ENCODE results near the gene IGSF3. TPM values are rescaled to one million over a fixed set of nuclear protein-coding genes. Genes with fewer than 3 reads are reported as not detected.

IGSF3 gene
- total RNA-seq: 0.48 TPM

DNA sequence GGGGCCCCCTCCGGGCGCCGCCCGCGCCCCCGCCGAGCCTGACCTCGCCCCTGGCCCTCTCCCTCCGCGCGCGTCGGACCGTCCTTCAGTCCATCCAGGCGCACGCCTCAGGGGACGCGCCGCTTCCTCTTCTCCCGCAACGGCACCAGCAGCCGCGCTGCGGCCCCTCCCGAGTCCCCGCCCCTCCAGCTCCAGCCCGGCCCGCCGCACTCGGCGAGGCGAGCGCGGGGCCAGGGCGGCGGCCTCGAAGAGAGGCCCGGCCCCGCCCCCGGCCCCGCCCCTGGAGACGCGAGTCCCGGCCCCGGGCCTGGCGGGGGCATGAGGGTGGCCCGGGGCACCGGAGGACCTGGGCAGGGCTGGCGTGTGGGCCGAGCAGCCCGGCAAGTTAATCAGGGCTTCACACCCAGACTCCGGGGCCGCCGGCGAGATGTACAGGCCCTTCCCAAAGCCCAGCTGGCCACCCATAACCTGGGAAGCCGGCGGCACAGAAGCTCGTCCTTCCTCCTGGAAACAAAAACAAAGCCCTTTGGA is at the start of gene IGSF3:
TSS of gene IGSF3 (minus strand) at position 159 of the 531 bp plus-strand sequence. CDS start 1,407 bp downstream, outside the sequence.
- ATAC-seq (peak; percentile 95), DNase-seq (ENCODE audit: low spot score) (peak; percentile 62)

DNA sequence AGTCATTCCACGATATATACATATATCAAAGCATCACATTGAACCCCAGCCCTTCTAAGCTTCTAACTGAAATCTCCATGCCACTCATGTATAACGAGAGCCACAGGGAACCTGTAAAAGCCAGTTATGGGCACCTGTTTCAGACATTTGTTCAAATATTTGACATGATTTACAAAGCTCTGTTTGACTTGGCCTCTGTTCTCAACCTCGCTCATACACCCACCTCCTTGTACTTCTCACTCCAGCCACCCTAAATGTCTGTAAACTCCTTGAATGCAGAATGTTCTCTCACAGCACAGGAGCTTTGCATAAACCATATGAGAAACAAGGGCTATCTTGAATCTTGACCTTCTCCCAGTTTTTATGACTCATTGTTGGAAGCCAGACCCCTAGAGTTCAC is 49.8 kb upstream of the IGSF3 start:
- ATAC-seq: no peak
- no peak for DNase-seq (ENCODE audit: low spot score)

DNA sequence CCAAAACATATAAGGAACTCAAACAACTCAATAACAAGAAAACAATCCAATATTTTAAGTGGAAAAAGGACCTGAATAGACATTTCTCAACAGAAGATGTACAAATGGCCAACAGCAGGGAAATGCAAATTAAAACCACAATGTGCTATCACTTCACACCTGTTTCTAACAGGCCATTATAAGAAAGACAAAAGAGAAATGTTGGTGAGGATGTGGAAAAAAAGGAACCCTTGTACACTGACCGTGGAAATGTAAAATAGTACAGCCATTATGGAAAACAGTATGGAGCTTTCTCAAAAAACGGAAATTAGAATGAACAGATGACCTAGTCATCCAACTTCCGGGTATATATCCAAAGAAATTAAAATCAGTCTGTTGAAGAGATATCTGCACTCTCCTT is 48.9 kb upstream of the IGSF3 start:
- ATAC-seq: no peak
- no peak for DNase-seq (ENCODE audit: low spot score)

DNA sequence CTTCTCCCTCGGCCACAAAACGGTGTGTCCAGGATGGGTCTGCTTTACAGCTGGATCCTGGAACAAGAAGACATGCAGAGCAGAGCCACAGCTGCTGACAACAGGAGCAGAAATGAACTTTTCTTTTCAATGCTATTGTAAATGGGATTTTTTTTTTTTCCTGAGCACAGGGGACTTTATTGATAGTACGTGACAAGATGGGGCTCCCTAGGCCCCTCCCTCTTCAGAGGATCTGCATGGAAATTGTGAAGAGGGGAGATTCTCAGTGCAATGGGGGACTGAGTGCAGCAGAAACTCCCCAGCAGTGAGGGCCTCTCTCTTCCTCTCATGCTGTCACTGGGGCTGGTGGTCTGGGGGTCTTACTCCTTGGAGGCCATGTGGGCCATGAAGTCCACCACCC is 45.9 kb upstream of the IGSF3 start:
- DNase-seq (ENCODE audit: low spot score) (no peak), ATAC-seq (no peak)

DNA sequence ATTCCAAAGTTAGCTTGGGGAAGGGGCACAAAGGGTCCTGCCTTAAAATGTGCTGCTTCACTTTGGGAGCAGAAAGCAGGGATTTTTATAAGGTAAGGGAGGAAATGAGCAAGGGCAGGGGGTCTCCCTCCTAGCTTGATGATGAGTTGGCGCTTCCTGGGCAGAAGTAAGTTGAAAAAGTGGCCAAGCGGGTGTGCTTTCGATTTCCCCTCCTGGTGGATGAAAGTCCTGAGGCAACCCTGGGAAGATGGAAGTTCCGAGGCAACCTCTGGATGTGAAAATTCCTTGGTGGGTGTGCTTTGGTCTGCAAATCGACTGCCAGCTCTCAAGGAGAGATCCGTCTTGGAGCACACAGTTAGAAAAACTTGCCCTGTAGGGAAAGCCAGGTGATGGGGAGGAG is 45.0 kb upstream of the IGSF3 start:
- ATAC-seq: no peak
- no peak for DNase-seq (ENCODE audit: low spot score)

DNA sequence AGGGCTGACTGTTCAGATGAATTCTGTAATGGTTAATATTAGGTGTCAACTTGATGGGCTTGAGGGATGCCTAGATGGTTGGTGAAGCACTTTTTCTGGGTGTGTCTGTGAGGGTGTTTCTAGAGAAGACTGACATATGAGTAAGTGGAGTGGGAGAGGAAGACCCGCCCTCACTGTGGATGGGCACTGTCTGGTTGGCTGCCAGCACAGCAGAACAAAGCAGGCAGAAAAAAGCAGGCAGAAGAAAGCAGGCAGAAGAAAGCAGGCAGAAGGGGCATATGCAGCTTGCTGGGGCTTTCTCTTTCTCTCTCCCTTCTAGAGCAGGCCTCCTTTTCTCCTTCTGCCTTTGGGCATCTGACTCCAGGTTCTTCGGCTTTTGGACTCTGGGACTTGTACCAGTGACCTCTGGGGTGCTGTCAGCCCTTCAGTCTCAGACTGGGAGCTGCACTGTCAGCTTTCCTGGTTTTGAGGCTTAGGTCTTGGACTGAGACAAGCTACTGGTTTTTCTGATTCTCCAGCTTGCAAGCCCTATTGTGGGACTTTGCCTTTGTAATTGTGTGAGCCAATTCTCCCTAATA is 43.8 kb upstream of the IGSF3 start:
- DNase-seq (ENCODE audit: low spot score): no peak
- ATAC-seq: no peak

DNA sequence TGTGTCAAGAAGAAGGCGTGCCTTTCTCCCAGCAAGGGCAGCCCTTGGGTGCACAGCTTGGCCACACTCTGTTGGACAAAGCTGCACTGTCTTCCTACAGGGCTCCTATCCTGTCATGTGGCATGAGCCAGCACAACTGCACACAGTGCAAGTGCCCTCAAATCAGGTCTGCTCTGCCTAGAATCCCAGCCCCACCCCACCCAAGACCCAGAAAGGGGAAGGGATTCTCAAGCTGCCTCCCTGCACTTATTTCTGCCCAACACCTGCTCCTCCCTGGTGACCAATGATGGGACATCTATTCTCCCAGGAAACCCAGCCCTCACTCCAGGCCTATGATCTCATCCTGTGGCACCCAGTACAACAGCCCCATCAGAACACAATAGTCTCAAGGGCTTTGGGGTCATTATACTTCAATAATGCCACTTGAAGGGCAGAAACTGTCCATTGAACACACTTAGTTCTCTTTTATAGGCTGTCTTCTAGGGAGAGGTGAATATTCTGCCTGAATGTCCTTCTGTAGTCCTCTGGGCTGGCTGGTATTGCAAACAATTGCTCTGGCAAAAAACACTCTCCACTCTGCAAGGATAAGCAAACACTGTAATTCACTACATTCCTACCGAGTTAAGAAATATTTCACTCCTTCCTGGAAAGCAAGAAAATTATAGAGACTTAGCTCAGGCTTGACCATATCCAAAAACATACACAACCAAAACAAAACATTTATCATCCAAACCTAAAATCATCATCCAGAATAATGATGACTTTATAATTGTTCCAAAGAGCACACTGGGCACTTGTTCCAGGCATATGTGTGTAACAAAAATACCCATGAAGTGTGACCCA is 43.1 kb upstream of the IGSF3 start:
- no peak for DNase-seq (ENCODE audit: low spot score)
- no peak for ATAC-seq

DNA sequence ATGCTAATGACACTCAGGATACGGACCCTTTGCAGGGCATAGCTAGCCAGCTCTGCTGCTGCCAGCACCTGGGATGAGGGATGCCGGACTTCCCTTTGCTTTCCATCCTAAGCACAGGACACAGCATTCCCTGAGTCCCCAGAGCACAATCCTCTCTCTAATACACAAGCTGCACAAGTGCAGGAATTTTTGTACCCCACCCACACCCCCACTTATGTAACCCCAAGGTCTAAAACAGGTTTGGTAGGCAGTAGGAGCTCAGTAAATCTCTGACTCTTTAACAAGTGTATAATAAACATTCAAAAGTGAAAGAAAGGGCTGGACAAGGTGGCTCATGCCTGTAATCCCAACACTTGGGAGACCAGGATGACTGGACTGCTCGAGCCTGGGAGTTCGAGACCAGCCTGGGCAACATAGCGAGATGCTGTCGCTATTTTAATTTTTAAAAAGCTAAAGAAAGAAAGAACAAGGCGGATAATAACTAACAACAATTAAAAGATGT is 42.2 kb upstream of the IGSF3 start:
- DNase-seq (ENCODE audit: low spot score) (no peak), ATAC-seq (no peak)

DNA sequence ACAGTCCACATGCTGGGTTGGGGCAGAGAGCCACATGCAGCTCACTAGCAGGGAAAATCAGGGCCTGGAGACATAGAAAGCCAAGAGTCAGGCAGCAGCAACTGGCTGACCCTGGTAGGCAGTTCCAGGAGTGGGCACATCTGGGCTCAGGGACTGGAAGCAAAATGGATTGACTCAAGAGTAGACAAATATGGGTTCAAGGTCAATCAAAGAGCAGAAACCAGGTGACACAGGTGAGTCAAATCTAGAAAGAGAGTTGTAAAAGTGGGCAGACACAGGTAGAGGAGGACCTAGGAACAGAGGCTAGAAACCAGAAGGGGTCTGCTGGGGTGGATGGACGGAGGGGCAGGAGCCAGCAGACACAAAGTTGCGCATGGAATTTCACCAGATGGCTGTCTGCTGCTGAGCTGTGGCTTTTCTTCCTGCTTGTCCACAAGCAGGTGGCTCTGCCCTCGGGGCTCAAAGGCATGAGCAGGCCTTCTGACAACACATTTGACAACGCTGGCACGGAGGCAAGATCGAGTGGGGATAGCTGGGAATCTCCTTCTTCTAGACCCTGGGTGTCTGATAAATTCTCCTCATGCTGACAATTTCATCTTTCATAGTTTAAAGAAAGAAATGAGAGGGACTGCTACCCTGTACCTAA is 40.8 kb upstream of the IGSF3 start:
- DNase-seq (ENCODE audit: low spot score) (no peak), ATAC-seq (no peak)

DNA sequence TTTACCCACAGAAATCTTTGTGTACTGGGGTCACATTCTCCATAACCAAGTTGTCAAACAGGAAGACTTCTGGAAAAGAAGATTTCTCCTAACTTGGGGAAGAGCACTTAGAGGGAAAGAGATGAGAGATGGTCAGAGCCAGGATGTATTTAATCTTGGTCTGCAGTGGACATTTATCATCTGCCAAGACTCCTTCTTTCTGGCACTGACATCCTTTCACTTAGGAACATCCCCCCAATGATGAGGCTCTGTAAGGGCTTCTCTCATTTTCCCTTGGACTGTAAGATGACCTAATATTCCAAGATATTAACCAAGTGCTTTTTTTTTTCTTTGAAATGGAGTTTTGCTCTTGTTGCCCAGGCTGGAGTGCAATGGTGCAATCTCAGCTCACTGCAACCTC is 39.3 kb upstream of the IGSF3 start:
- ATAC-seq (no peak), DNase-seq (ENCODE audit: low spot score) (no peak)

DNA sequence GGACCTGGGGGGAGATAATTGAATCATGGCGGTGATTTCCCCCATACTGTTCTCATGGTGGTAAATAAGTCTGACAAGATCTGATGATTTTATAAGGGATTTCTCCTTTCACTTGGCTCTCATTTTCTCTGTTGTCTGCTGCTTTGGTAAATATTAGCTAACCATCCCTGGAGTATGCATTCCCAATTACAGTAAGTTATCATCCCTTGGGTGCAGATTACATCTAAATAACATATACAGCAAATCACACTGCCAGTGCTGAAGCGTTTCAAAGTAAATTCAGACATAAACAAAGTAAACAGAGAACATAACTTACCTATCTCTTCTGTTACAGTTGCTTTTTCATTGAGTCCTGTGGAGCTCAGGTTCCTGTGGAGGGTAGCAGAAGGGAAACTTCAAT is 38.6 kb upstream of the IGSF3 start:
- DNase-seq (ENCODE audit: low spot score) (no peak), ATAC-seq (no peak)

DNA sequence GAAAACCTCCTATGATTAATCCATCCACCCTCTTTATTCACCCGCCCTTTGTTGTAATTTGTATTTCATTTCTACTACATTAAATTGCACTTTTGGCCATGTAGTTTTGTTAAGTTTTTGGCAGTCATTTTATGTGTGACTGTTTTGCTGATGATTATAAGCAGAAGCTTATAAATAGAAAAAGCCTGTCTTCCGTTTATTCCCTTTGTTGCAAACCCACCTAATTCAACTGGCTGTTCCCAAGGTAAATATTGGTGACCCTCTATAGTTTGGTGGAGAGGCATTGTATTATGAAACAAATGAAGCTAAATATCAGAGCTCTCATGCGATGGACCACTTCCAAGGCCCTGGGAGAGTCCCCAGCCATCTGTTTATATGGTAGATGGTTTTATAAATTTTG is 36.7 kb upstream of the IGSF3 start:
- no peak for DNase-seq (ENCODE audit: low spot score)
- no peak for ATAC-seq

DNA sequence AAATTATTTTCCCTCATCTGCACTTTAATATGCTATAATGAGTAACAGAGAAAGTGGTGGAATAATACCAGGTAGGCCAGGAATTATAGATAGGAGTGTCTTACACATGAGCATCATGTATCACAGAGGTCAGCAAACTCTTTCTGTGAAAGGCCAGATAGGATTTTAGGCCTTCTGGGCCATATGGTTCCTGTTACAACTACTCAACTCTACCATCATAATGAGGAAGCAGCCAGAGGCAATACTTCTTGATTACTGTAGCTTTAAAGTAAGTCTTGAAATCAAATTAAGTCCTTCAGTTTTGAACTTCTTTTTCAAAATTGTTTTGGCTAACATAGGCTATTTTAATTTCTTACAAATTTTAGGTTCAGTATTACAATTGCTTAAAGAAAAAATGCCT is 32.1 kb upstream of the IGSF3 start:
- DNase-seq (ENCODE audit: low spot score) (no peak), ATAC-seq (no peak)

DNA sequence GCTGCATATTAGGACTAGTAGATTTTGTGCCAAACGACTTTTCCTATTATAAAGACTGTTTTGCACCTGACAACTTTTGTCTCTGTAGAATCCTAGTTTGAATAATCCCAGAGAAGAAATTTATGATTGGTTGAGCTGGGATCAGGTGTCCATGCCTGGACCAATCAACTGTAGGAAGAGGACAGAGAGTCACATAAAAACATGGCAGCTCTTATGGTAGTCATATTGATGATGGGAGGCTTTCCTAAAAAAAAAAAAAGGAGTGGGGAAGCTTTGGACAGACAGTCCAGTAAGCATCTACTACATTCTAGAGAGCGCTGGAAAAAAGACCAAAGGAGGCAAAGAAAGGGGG is 30.7 kb upstream of the IGSF3 start:
- ATAC-seq (no peak), DNase-seq (ENCODE audit: low spot score) (no peak)

DNA sequence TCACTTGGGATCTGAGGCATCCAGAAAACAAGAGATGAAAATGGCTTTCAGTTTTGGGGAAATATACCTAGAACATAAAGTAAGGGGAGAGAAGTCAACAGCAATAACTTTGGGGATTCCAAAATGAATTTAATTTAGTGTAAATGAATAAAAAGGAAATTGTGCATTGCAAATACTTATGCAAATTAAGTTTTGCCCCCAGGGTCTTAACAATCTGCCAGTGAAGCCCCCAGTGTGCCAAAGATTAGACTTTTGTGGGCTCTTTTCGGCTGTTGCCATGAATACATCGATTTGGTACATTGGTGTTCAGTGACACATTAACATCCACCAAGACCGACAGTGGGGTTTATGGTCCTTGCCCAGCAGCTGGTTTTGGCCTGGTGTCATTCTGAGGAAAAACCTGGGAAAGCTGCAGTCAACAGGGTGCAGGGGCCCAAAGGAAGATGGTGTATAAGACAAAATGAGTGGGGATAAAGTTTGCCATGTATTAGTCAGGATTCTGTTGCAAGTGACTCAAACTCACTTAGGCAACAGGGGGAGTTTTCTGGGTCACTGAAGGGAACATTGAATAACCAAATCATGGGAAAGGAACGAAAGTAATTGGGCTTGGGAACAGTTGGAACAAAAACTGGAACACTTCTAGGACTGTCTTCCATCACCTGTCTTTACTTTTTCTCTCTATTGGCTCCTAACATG is 30.2 kb upstream of the IGSF3 start:
- DNase-seq (ENCODE audit: low spot score) (no peak), ATAC-seq (no peak)

DNA sequence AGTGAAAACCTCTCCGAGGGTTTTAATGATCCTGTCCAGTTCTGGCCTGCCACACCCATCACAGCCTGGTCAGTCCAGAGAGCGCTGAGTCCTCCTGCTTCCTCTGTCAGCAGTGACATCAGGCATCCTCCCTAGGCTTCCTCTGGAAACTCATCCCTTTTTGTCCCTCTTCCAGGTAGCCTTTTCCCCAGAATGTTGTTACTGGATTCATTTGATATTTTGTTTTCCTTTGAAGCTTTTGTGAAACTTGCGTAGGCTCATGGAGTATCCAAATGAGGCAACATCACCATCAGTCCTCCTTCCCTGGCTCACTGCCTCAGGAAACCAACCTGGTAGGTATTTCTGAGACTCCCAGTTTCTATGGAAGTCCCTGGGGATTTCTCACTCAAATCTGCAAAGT is 27.0 kb upstream of the IGSF3 start:
- no peak for ATAC-seq

DNA sequence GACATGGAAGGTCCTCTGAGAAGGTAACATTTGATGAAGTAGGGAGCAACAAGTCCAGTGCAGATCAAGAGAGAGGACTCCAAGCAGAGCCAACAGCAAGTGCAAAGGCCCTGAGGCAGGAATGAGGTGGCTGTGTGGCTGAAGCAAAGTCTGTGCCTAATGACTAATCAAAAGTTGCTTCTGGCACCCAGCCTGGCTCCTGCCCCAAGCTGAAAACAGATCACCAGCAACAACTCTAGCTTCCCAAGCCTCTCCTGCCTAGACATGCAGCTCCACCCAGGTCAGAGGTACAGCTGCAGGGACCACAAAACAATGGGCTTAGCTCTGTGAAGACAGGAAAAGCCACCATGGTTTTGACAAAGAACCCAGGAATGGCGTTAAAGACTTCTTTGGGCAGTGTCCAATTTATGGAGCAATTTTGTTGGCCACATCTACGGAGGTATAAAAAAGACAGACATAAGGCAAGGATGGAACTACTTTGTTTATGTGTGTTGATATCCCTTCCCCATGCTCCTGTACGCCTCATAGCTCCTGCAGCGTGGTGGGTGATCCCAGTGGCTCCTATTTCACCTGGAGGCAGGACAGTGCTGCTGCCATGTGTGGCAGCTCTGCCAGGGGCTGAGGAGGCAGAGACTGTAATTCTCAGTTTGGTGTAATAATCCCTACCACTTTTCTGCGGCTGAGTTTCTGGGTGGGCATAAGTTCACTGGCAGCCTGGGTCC is 26.4 kb upstream of the IGSF3 start:
- no peak for ATAC-seq
- no peak for DNase-seq (ENCODE audit: low spot score)

More for the DNA sequence above, 27.0 kb upstream of the IGSF3 start:
- no peak for DNase-seq (ENCODE audit: low spot score)

DNA sequence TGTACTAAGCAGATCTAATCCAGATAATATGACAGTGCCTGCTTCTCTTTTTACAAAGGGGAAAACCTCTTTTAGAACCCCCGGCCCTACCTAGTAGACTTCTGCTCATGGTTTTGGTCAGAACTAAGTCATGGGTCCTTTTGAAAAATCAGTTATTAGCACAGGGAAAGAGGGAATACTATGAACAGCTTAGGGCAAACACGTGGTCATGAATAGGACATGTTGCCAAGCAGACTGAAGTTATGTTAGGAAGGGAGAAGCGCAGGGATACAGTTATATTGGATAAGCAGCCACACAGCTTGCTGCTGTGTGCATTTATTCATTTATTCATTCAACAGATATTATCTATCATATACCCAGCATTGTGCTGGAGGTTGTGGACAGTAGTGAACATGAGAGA is 25.3 kb upstream of the IGSF3 start:
- DNase-seq (ENCODE audit: low spot score): no peak
- no peak for ATAC-seq

DNA sequence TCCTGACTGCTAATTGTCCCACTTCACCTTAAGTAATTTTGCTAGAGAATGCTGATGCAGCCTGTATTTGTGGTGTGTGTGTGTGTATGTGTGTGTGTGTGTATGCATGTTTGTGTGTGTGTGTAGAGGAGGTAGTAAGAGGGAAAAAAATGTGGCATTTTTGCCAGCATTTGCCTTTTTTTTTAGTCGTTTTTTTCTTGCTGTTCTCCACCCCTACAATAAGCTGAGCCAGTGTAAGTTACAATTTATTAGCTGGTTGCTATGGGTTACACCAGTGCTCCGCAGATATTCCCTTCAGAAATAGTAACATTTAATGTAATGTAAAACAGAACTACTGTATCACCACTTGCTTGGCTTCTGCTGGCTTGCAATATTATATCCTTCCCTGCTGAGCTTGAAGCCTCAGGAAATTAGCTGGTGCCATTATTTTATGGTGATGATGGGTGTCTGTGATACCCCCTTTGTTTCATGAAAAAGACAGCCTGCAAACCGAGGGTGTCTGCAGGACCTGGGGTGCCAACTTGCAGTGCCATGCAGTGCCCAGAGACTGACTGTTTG is 23.4 kb upstream of the IGSF3 start:
- ATAC-seq (no peak), DNase-seq (ENCODE audit: low spot score) (no peak)

DNA sequence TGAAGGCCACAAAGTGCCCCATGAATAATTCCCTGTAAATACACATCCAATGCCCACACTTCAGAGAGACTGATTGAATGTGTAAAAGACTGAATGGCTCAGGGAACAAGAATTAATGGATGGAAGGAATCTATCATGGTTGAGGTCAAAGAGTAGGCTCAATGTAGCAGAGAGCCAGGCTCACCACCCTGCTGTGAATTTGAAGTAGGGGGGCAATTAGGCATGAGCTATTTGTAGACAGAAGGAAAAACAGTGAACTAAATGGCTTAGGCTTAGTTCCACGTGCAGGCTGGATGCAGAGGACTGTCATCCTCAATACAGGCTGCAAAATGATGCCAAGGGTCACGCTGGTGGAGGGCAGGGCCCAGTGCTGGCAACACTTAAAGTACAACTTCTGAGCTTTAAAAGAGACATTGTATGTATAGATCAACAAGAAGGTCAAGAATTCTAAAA is 22.9 kb upstream of the IGSF3 start:
- DNase-seq (ENCODE audit: low spot score): no peak
- ATAC-seq: no peak

Data from left lobe of liver (tissue), 2 donors.